ENCODE measurements around the gene PPT1.

PPT1 gene

GRCh38 chr1:40023379-40023944 lies 73.6 kb downstream of the PPT1 start:
- DNase-seq: no peak

Measured in Kasumi-1 (cell line).